K562 (cell line): ENCODE data around the gene HMCN2. TPM values are rescaled to one million over a fixed set of nuclear protein-coding genes. Genes with fewer than 3 reads are reported as not detected.

Experiments
- ATAC-seq: fragments of 200-7000 bp; cut with Tn5 transposase; 3 replicates; pipeline ENCODE4 v1.9.1; 2020; ENCODE audit warnings: moderate library complexity
- BruUV-seq: library from RNA; stranded (reverse); fragments of 400-500 nt; replicated peaks from 2 replicates; lab custom pipeline; 2021; lab: Mats Ljungman, UMichigan
- CTCF ChIA-PET: fragments of 300-600 bp; formaldehyde crosslinking; extraction: SDS; loops from one replicate; lab custom pipeline; 2021; ENCODE audit warnings: low intra/inter-chr PET ratio; lab: Yijun Ruan, JAX
- POLR2A ChIA-PET: fragments of 300-600, 350-650 bp; sonication (Branson Sonifier 250); formaldehyde crosslinking; extraction: SDS; loops from one replicate; lab custom pipeline; 2021; ENCODE audit warnings: antibody characterized with exemption, inconsistent platforms; lab: Yijun Ruan, JAX
- DNase-seq, 4 experiments: peaks; one replicate each; pipeline versions ENCODE4 v3.0.0 to v3.0.0-alpha.2; 2011 to 2018; ENCODE audit warnings: low spot score in 3 of 4, mixed read lengths in 3 of 4; ENCODE audit errors: extremely low read depth in 1 of 4
- FAIRE-seq: peaks from 2 replicates; lab custom pipeline; 2011; peaks lifted over from hg19 to GRCh38; lab: Jason Lieb, UNC
- H2AFZ ChIP-seq: 2 replicates; pipeline ENCODE4 v1.6.0; 2011; ENCODE audit warnings: low read depth, low read length, control low read depth, inconsistent platforms
- H3K27ac ChIP-seq: fragments of 200-600 bp; 3 replicates; pipeline ENCODE4 v1.8.0; 2011; ENCODE audit warnings: low read depth, mild to moderate bottlenecking, control low read depth, inconsistent platforms, low read length, moderate library complexity, mixed read lengths; ENCODE audit errors: extremely low read depth
- H3K27me3 ChIP-seq, 2 experiments: fragments of 300-600 bp in 1 of 2; 2 replicates in 1 of 2; 3 replicates in 1 of 2; pipeline versions ENCODE4 v1.6.0 to v1.8.0; 2011; ENCODE audit warnings: inconsistent platforms in 2 of 2, low read length in 2 of 2, mild to moderate bottlenecking in 1 of 2, mixed read lengths in 1 of 2, moderate library complexity in 1 of 2; ENCODE audit not compliant: control insufficient read depth in 2 of 2, insufficient read depth in 2 of 2
- H3K36me3 ChIP-seq: fragments of 300-600 bp; 3 replicates; pipeline ENCODE4 v1.8.0; 2011; ENCODE audit warnings: mild to moderate bottlenecking, low read length, inconsistent platforms; ENCODE audit not compliant: control insufficient read depth, insufficient read depth
- H3K4me1 ChIP-seq, 2 experiments: fragments of 200-600 bp in 1 of 2; replicated peaks in 1 of 2; 2 replicates in 1 of 2; 3 replicates in 1 of 2; pipeline versions ENCODE4 v1.5.1 to v1.8.0; 2011; ENCODE audit warnings: inconsistent platforms in 2 of 2, low read length in 2 of 2, mild to moderate bottlenecking in 1 of 2, mixed read lengths in 1 of 2, moderate library complexity in 1 of 2; ENCODE audit not compliant: control insufficient read depth in 2 of 2, insufficient read depth in 2 of 2
- H3K4me2 ChIP-seq: 2 replicates; pipeline ENCODE4 v1.6.1; 2011; ENCODE audit warnings: low read length, control low read depth, inconsistent platforms, mixed read lengths; ENCODE audit not compliant: insufficient read depth
- H3K4me3 ChIP-seq: fragments of 200-600 bp; sonication (generic), shearing (Covaris generic); 2 replicates; pipeline ENCODE4 v1.5.1; 2016; ENCODE audit warnings: control low read depth, inconsistent platforms
- H3K79me2 ChIP-seq: fragments of 200-600 bp; 3 replicates; pipeline ENCODE4 v1.8.0; 2011; ENCODE audit warnings: low read length, inconsistent platforms; ENCODE audit not compliant: control insufficient read depth, insufficient read depth
- H3K9ac ChIP-seq, 2 experiments: 2 replicates each; pipeline versions ENCODE4 v1.6.0 to v1.6.1; 2011; ENCODE audit warnings: low read depth in 2 of 2, low read length in 2 of 2, control low read depth in 1 of 2, inconsistent platforms in 1 of 2, mild to moderate bottlenecking in 1 of 2, mixed read lengths in 1 of 2; ENCODE audit not compliant: insufficient read depth in 1 of 2
- H3K9me1 ChIP-seq: one replicate; pipeline ENCODE4 v1.6.0; 2011; ENCODE audit warnings: inconsistent platforms, mild to moderate bottlenecking, low read length, moderate library complexity; ENCODE audit not compliant: control insufficient read depth, insufficient read depth
- H3K9me3 ChIP-seq: replicated peaks from 2 replicates; pipeline ENCODE4 v1.5.1; 2011; ENCODE audit warnings: low read depth, low read length, inconsistent platforms; ENCODE audit not compliant: control insufficient read depth, insufficient read depth
- H4K20me1 ChIP-seq: replicated peaks from 2 replicates; pipeline ENCODE4 v1.6.1; 2011; ENCODE audit warnings: low read length, inconsistent platforms, mixed read lengths; ENCODE audit not compliant: control insufficient read depth, insufficient read depth
- CREBBP ChIP-seq: IDR thresholded peaks from one replicate; pipeline ENCODE4 v1.6.1; 2012; ENCODE audit warnings: low read depth, mild to moderate bottlenecking, control low read depth, inconsistent platforms, low read length
- ESRRA ChIP-seq: fragments of 450-650 bp; IDR thresholded peaks from 2 replicates; pipeline ENCODE4 v1.6.1; 2014; ENCODE audit warnings: low read depth, mild to moderate bottlenecking, moderate library complexity, borderline replicate concordance
- HDAC3 ChIP-seq: fragments of 450-650 bp; IDR thresholded peaks from 2 replicates; pipeline ENCODE4 v1.6.1; 2018; ENCODE audit warnings: borderline replicate concordance, mild to moderate bottlenecking, moderate library complexity; ENCODE audit not compliant: partially characterized antibody
- KAT8 ChIP-seq: fragments of 450-650 bp; IDR thresholded peaks from 2 replicates; pipeline ENCODE4 v1.6.1; 2016; ENCODE audit warnings: low read depth, mild to moderate bottlenecking
- MTA2 ChIP-seq: fragments of 450-650 bp; IDR thresholded peaks from 2 replicates; pipeline ENCODE4 v1.6.1; 2016; ENCODE audit warnings: low read depth
- SMARCB1 ChIP-seq: IDR thresholded peaks from 2 replicates; pipeline ENCODE4 v1.6.1; 2011; ENCODE audit warnings: improper control_type of control experiment, low read depth; ENCODE audit not compliant: insufficient read length
- ZNF764 ChIP-seq: fragments of 250-450 bp; sonication (Bioruptor Pico); IDR thresholded peaks from 2 replicates; pipeline ENCODE4 v1.4.0; 2020; ENCODE audit warnings: low read depth, mild to moderate bottlenecking, moderate library complexity
- WGBS: fragments of 100-300 bp; shearing (Covaris generic); methylation state at CpG from one replicate; pipeline ENCODE4 v1.1.6; 2016; ENCODE audit warnings: low coverage, mixed read lengths; ENCODE audit not compliant: insufficient coverage; ENCODE audit errors: missing lambda C conversion rate; 5-methylcytosine and 5-hydroxymethylcytosine counted together
- in situ Hi-C: fragments of 300-500 bp; cut with MboI; formaldehyde crosslinking; loops from 4 replicates; pipeline ENCODE4 v1.15.0; 2018; ENCODE audit warnings: inconsistent platforms, mixed read lengths
- intact Hi-C: fragments of 100-400 bp; cut with micrococcal nuclease; formaldehyde crosslinking; loops from 2 replicates; pipeline ENCODE4 v1.14.2; 2022
- polyA plus RNA-seq, 8 experiments: library from polyadenylated mRNA; depleted of rRNA in 4 of 8; stranded (reverse) in 5 of 8; unstranded in 3 of 8; fragments of >200 nt; fragmentation: Nextera tagmentation in 2 of 8; fragmentation: Illumina TruSeq in 1 of 8; extraction: Ambion mirVana in 2 of 8; extraction: Trizol in 1 of 8; gene quantifications; 2 replicates each; pipeline versions ENCODE4 v1.2.1 to v1.2.3, GENCODE V29; 2011 to 2014; ENCODE audit warnings: inconsistent platforms in 1 of 8, missing spikeins in 1 of 8
- total RNA-seq, 7 experiments: library from RNA; depleted of rRNA in 6 of 7; stranded (reverse); fragments of >200 nt in 6 of 7; fragmentation: Illumina TruSeq in 2 of 7; extraction: Trizol in 2 of 7; gene quantifications; 2 replicates each; pipeline versions ENCODE4 v1.2.1 to v1.2.3, GENCODE V29; 2011 to 2021; ENCODE audit warnings: low replicate concordance in 1 of 7
- TF ChIP-seq, protein P1 (sequence below): IDR thresholded peaks from 2 replicates; pipeline ENCODE4 v1.6.1; 2011; ENCODE audit not compliant: insufficient read length; ENCODE audit errors: extremely low read depth
- TF ChIP-seq, protein P2 (sequence below): fragments of 450-650 bp; IDR thresholded peaks from 2 replicates; pipeline ENCODE4 v1.6.1; 2016
- TF ChIP-seq, protein P3 (sequence below): fragments of 450-650 bp; IDR thresholded peaks from 2 replicates; pipeline ENCODE4 v1.6.1; 2018; ENCODE audit not compliant: partially characterized antibody

Gene HMCN2
- total and polyA plus RNA-seq, 9 of the 15 experiments (the other 6 are each of a cell fraction or from before 2014, with no cell fraction given), result 0.01 TPM; not detected in 8

DNA sequence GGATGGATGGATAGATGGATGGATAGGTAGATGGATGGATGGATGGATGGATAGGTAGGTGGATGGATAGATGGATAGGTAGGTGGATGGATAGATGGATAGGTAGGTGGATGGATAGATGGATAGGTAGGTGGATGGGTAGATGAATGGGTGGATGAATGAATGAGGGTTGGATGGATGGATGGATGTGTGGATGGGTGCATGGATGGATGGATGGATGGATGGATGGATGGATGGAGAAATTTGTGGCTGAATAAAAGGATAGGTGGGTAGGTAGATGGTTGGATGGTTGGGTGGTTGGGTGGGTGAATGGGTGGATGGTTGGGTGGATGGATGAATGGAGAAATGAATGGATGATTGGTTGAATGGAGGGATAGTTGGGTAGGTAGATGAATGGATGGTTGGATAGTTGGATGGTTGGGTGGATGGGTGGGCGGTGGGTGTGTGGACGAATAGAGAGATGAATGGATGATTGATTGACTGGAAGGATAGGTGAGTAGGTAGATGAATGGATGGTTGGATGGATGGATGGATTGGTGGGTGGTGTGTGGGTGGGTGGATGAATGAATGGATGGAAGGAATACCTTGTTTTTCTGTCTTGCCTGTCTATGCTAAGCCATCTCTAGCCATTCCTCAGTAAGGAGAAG is 108.2 kb downstream of the HMCN2 start:
- Histone ChIP-seq H2AFZ (no peak overlapping the region), H3K79me2 (no peaks in the 10 kb centered on the region), H3K9me1 (peaks cover 4% of the 10 kb centered on the region), H3K9me3 (no peaks in the 10 kb centered on the region; the same call in 1 of the 2 replicates), H3K4me2 (no peak overlapping the region), H3K27ac (no peak overlapping the region), H3K27me3 (peaks cover under 1 to 24% of the 10 kb centered on the region in 2 experiments; a peak in 4 of 5 replicates), H3K4me3 (no peak overlapping the region), H4K20me1 (no peaks in the 10 kb centered on the region; the same call in 1 of the 2 replicates), H3K36me3 (no peaks in the 10 kb centered on the region), H3K4me1 (peaks cover 0 to 5% of the 10 kb centered on the region in 2 experiments; a peak in 3 of 5 replicates), H3K9ac (no peak overlapping the region)
- ATAC-seq, result no peak
- no peak for DNase-seq
- no TSS peak for BruUV-seq
- 0% methylated on average over 2 of the region's 2 CpGs for WGBS
- intact Hi-C loops (no loop called here), in situ Hi-C loops (no loop called here)
- TF ChIP-seq MTA2 (no peak), CREBBP (peak; percentile 11)
- ChIA-PET CTCF (no interaction called here), POLR2A (no interaction called here)
- no peak for FAIRE-seq

DNA sequence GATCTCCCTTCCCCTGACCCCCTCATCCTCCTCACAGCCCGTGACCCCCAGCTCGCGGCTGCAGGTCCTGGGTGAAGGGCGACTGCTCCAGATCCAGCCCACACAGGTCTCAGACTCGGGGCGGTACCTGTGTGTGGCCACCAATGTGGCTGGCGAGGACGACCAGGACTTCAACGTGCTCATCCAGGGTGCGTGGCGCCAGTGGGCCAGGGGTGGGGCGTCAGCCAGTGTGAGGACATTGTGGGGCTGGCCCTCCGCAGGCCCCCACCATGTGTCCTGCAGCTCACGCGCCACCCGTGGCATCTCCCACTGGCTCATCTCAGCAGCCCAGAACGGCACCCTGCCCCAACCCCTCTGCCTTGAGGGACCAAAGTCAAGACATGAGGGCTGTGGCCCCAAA is 112.1 kb downstream of the HMCN2 start:
- H2AFZ ChIP-seq, result no peak overlapping the region
- H3K79me2 ChIP-seq, result no peaks in the 10 kb centered on the region
- H3K27ac ChIP-seq, result no peak overlapping the region
- in situ Hi-C loops (no loop called here), intact Hi-C loops (no loop called here)
- H3K9ac ChIP-seq, result peak overlapping the region in 1 of 2 experiments; percentile 26; a peak in 1 of 4 replicates
- no peak overlapping the region for H3K4me3 ChIP-seq
- no peaks in the 10 kb centered on the region; the same call in 1 of the 2 replicates for H4K20me1 ChIP-seq
- H3K4me2 ChIP-seq, result no peak overlapping the region
- peaks cover 0 to under 1% of the 10 kb centered on the region in 2 experiments; a peak in 2 of 5 replicates for H3K4me1 ChIP-seq
- H3K36me3 ChIP-seq, result no peaks in the 10 kb centered on the region
- FAIRE-seq (no peak), ATAC-seq (no peak), DNase-seq (no peak)
- CTCF ChIA-PET, result no interaction called here
- BruUV-seq, result no TSS peak
- H3K27me3 ChIP-seq, result peaks cover 9 to 51% of the 10 kb centered on the region in 2 experiments
- POLR2A ChIA-PET, result no interaction called here
- H3K9me3 ChIP-seq, result no peaks in the 10 kb centered on the region
- peaks cover 4% of the 10 kb centered on the region for H3K9me1 ChIP-seq
- WGBS, result 4% methylated on average over 16 of the region's 17 CpGs
- TF ChIP-seq ZNF764 (CRISPR knock-in tag) (no peak), SMARCB1 (no peak), KAT8 (no peak), HDAC3 (no peak), ESRRA (no peak)
- TF ChIP-seq, protein P1, sequence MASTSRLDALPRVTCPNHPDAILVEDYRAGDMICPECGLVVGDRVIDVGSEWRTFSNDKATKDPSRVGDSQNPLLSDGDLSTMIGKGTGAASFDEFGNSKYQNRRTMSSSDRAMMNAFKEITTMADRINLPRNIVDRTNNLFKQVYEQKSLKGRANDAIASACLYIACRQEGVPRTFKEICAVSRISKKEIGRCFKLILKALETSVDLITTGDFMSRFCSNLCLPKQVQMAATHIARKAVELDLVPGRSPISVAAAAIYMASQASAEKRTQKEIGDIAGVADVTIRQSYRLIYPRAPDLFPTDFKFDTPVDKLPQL, result no peak
- TF ChIP-seq, protein P2, sequence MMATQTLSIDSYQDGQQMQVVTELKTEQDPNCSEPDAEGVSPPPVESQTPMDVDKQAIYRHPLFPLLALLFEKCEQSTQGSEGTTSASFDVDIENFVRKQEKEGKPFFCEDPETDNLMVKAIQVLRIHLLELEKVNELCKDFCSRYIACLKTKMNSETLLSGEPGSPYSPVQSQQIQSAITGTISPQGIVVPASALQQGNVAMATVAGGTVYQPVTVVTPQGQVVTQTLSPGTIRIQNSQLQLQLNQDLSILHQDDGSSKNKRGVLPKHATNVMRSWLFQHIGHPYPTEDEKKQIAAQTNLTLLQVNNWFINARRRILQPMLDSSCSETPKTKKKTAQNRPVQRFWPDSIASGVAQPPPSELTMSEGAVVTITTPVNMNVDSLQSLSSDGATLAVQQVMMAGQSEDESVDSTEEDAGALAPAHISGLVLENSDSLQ, result no peak
- TF ChIP-seq, protein P3, sequence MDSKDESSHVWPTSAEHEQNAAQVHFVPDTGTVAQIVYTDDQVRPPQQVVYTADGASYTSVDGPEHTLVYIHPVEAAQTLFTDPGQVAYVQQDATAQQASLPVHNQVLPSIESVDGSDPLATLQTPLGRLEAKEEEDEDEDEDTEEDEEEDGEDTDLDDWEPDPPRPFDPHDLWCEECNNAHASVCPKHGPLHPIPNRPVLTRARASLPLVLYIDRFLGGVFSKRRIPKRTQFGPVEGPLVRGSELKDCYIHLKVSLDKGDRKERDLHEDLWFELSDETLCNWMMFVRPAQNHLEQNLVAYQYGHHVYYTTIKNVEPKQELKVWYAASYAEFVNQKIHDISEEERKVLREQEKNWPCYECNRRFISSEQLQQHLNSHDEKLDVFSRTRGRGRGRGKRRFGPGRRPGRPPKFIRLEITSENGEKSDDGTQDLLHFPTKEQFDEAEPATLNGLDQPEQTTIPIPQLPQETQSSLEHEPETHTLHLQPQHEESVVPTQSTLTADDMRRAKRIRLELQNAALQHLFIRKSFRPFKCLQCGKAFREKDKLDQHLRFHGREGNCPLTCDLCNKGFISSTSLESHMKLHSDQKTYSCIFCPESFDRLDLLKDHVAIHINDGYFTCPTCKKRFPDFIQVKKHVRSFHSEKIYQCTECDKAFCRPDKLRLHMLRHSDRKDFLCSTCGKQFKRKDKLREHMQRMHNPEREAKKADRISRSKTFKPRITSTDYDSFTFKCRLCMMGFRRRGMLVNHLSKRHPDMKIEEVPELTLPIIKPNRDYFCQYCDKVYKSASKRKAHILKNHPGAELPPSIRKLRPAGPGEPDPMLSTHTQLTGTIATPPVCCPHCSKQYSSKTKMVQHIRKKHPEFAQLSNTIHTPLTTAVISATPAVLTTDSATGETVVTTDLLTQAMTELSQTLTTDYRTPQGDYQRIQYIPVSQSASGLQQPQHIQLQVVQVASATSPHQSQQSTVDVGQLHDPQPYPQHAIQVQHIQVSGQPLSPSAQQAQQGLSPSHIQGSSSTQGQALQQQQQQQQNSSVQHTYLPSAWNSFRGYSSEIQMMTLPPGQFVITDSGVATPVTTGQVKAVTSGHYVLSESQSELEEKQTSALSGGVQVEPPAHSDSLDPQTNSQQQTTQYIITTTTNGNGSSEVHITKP, result no peak
